Mucosa of rectum (tissue), 2 donors: ENCODE measurements around the gene DNAJC6.
"Not testable (repeated sequence)": the region's sequence is repeated elsewhere in the genome, so short reads cannot be mapped to it uniquely, and the experiment has no call there.

Experiments used
- H3K27ac ChIP-seq, 2 donors: one replicate each; pipeline ENCODE4 v1.7.0; 2013; ENCODE audit warnings: inconsistent platforms in 2 of 2, low read depth in 2 of 2, low read length in 2 of 2
- H3K27me3 ChIP-seq, 2 donors: one replicate each; pipeline ENCODE4 v1.7.0; 2013; ENCODE audit warnings: low read length in 2 of 2; ENCODE audit not compliant: control insufficient read depth in 2 of 2, insufficient read depth in 2 of 2
- H3K36me3 ChIP-seq, 2 donors: one replicate each; pipeline ENCODE4 v1.7.0; 2013; ENCODE audit warnings: low read length in 2 of 2; ENCODE audit not compliant: control insufficient read depth in 2 of 2, insufficient read depth in 2 of 2
- H3K4me1 ChIP-seq, 2 donors: one replicate each; pipeline ENCODE4 v1.7.0; 2013; ENCODE audit warnings: low read length in 2 of 2, mild to moderate bottlenecking in 1 of 2; ENCODE audit not compliant: control insufficient read depth in 2 of 2, insufficient read depth in 2 of 2
- H3K4me3 ChIP-seq, 2 donors: one replicate each; pipeline ENCODE4 v1.7.0; 2013; ENCODE audit warnings: low read length in 2 of 2
- H3K9ac ChIP-seq, 2 donors: one replicate each; pipeline ENCODE4 v1.7.0; 2013; ENCODE audit warnings: low read length in 2 of 2, low read depth in 1 of 2, mild to moderate bottlenecking in 1 of 2
- H3K9me3 ChIP-seq, 2 donors: one replicate each; pipeline ENCODE4 v1.7.0; 2013; ENCODE audit warnings: low read length in 2 of 2; ENCODE audit not compliant: control insufficient read depth in 2 of 2
- donor health status: healthy.
- donor health status: Normal muscosa, but diverticular disease.

DNAJC6 gene

DNA sequence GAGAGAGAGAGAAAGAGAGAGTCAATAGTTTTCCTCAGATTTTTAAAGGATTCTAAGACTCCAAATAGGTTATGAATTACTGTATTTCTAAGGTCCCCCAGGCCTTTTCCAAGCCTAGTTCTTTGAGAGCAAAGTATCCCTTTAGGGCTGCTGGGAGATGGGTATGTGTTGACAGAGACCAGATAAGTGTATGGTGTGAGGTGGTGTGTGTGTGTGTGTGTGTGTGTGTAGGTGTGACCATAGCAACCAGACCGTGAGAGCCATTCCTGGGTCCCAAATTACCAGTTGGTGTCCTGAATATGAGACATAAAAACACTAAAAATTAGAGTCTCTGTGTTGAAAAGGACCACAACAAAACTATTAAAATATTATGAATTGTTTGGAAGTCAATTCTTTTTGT is 41.7 kb upstream of the DNAJC6 start:
- Histone ChIP-seq H3K4me1 (peaks cover 2 to 8% of the 10 kb centered on the region in 2 donors), H3K4me3 (no peak overlapping the region), H3K27me3 (peaks cover 10 to 21% of the 10 kb centered on the region in 2 donors), H3K9me3 (no peaks in the 10 kb centered on the region), H3K27ac (no peak overlapping the region), H3K36me3 (no peaks in the 10 kb centered on the region), H3K9ac (no peak overlapping the region)

DNA sequence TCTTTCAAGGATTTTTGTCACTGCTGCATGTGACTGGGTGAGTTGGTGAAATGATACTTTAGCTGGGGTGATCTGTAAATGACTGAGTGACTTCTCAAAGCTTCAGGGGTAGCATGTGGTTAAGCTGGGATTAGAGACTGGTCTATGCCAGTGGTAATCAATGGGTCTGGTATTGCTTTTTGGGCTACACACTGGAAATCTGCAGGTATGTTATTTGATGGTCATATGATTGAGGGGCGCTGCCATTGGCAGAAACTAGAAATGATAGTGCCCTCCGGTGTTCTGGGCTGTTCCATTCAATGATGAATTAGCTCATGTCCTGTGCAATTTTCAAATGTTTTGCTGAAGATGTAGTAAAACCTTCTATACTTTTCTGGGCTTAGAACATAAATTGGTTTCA is 39.7 kb upstream of the DNAJC6 start:
- H3K9me3 ChIP-seq = no peaks in the 10 kb centered on the region

DNA sequence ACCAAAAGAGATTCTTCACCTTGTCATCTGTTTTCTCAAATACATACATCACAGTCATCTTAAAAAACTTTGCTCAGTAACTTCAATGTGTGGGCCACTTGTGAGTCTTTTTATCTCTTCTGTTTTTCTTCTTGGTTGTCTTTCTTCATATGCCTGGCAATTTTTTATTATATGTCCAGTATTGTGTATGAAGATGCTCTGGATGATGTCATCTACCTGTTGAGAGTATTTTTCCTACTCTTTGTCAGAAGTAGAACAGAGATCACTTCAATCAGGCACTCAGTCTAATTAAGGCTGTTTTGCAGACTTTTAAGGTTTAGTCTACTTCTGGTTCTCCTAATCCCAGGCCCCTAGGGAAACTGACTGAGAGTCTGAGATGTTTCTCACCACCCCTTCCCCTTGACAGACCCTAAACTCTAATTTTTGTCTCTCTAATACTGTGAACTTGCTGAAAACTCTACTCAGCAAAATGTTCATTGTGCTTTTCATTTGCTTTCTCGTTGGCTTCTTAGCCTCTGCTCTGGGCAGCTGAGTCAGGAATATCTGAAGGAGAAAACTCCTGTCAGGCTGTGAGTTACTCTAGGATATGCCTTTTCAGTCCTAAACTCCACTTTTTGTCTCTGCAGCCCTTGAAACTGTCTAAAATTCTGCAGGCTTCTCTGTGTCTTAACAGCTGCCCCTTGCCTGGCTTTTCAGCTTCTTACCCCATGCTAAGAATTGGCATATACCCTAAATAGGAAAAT is 33.0 kb upstream of the DNAJC6 start:
- Histone ChIP-seq H3K27me3 (no peaks in the 10 kb centered on the region), H3K9me3 (no peaks in the 10 kb centered on the region), H3K9ac (no peak overlapping the region), H3K4me1 (no peaks in the 10 kb centered on the region), H3K4me3 (no peak overlapping the region), H3K36me3 (no peaks in the 10 kb centered on the region), H3K27ac (no peak overlapping the region)

More for the DNA sequence above, 39.7 kb upstream of the DNAJC6 start:
- H3K27ac ChIP-seq = no peak overlapping the region
- H3K4me3 ChIP-seq = no peak overlapping the region
- H3K9ac ChIP-seq = no peak overlapping the region
- H3K36me3 ChIP-seq = no peaks in the 10 kb centered on the region
- H3K4me1 ChIP-seq = peaks cover 2 to 6% of the 10 kb centered on the region in 2 donors
- peaks cover 9 to 14% of the 10 kb centered on the region in 2 donors for H3K27me3 ChIP-seq

DNA sequence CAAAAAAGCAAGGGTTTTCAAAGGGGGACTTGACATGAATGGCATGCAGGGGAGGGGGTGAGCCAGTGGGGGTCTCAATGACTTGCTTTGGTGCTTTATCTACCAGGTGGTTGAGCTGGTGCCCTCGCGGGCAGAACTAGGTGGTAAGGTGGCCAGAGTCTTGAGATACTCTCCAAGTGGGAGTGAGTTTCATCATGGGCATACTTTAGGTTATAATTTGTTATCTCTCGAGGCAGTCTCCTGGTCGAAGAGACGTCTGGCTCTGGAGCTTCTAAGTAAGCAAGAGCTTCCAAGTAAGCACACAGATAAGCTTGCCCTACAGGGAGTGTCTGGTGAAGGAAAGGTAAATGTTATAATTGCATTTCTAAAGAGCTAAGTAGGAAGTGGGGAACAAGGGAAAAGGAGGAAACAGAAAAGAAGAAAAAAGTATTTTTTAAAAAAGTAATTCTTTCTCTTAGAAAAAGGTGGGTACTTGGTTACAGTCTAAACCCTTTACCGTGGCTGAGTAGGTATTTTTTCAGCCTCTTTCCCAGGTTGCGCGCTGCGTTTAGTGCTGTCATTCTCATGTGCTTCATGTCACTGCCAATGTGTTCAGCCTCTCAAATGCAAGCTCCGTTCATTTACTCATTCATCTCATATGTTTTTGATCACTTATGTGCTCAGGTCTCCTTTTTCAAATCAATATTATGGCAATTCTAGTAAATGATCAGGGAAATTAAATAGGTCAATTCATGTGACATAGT is 31.6 kb upstream of the DNAJC6 start:
- no peak overlapping the region for H3K27ac ChIP-seq
- H3K4me3 ChIP-seq = no peak overlapping the region
- H3K9ac ChIP-seq = no peak overlapping the region
- no peaks in the 10 kb centered on the region for H3K36me3 ChIP-seq
- no peaks in the 10 kb centered on the region for H3K9me3 ChIP-seq
- H3K4me1 ChIP-seq = no peaks in the 10 kb centered on the region
- H3K27me3 ChIP-seq = no peaks in the 10 kb centered on the region

DNA sequence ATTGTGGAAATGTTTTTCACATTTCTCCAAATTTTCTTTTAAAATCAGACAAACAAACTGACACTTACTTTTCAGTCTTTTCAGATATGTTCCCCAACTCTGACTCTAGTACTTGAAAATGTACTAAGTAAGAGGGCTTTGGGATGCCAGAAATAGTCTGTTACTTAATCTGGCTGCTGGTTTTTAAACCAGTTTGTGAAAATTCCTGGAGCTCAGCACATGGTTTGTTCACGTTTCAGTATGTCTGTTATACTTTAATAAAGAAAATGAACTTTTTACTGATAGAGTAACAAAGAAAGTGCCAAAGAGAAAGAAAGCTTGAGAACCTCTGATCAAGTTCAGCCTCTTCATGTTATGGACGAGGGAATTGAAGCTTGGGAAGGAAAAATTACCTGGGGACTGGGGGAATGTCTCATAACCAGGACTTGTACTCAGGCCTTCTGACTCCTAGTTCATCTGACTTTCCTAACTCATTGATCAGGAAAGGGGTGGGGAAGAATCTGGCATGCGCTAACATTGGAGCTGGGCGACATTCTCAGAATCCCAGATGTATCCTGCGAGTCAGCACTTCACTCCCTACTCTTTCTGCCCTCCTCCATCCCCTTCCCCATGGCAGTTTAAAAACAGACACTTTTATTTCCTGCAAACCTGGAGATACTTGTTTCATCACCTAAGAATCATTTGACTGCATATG is 30.8 kb upstream of the DNAJC6 start:
- no peaks in the 10 kb centered on the region for H3K27me3 ChIP-seq
- no peak overlapping the region for H3K9ac ChIP-seq
- H3K9me3 ChIP-seq = no peaks in the 10 kb centered on the region
- H3K27ac ChIP-seq = no peak overlapping the region
- H3K36me3 ChIP-seq = no peaks in the 10 kb centered on the region
- H3K4me1 ChIP-seq = no peaks in the 10 kb centered on the region
- H3K4me3 ChIP-seq = no peak overlapping the region

DNA sequence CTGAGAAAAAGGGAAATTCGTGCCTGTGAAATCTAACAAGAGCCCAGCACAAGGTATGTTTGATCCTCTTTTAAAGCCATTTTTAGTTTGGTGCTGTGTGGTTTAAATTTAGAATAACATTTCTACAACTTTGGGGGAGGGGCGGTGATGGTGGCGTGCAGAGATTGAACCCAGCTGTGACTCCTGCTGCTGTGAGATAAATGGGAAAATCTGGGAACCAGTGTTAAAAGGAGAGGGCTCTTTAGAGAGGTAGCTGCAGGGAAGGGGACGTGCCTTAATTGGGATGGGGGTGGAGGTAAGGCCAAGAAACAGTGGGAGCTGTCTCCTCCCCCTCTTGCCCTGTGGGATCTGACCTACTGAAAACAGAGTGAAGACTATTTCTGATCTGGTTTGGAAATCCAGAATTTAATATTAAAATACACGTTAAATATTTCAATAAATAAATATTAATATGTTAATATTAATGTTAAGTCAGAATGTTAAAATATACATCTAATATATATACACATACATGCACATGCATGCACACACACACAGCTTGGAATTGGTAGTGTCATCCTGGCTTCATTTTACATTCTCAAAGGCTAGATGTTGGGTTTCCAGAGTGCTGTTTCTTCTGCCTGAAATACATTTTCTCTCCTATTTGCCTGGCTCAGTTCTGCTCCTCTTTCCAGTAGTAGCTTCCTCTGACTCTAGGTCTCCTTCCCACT is 30.1 kb upstream of the DNAJC6 start:
- Histone ChIP-seq H3K36me3 (no peaks in the 10 kb centered on the region), H3K9ac (no peak overlapping the region), H3K27ac (no peak overlapping the region), H3K27me3 (no peaks in the 10 kb centered on the region), H3K9me3 (no peaks in the 10 kb centered on the region), H3K4me3 (no peak overlapping the region), H3K4me1 (no peaks in the 10 kb centered on the region)

DNA sequence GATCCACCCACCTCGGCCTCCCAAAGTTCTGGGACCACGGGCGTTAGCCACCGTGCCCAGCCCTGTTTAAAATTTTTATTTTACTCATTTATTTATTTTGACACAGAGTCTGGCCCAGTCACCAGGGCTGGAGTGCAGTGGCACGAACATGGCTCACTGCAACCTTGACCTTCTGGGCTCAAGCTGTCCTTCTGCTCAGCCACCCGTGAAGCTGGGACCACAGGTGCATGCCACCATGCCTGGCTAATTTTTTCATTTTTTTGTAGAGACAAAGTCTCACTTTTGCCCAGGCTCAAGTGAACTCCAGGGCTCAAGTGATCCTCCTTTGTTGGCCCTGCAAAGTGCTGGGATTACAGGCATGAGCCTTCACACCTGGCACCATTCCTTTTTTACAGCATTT is 27.5 kb upstream of the DNAJC6 start:
- no peaks in the 10 kb centered on the region for H3K36me3 ChIP-seq
- H3K27ac ChIP-seq = no peak overlapping the region
- H3K27me3 ChIP-seq = no peaks in the 10 kb centered on the region
- H3K4me3 ChIP-seq = no peak overlapping the region
- no peak overlapping the region for H3K9ac ChIP-seq
- H3K4me1 ChIP-seq = no peaks in the 10 kb centered on the region
- H3K9me3 ChIP-seq = no peaks in the 10 kb centered on the region

DNA sequence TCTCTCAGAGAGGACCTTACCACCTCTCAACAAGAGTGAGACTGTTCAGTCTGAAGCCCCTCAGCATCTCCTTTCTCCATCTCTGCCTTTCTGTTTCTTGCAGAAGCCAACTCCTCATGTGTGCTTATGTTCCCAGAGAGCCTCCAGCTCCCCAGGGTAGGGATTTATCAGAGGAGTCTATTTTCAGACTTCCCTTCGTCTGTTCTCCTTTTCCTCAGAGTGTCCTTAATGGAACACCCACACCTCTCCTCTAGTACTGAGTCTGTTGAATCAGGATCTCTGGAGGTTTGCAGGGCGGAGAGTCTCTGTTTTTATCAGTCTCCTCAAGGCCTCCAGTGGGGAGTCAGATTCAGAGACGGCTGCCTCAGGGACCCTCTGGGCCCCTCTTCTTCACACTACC is 25.1 kb upstream of the DNAJC6 start:
- no peaks in the 10 kb centered on the region for H3K27me3 ChIP-seq
- no peak overlapping the region for H3K9ac ChIP-seq
- H3K4me3 ChIP-seq = no peak overlapping the region
- H3K36me3 ChIP-seq = no peaks in the 10 kb centered on the region
- H3K27ac ChIP-seq = no peak overlapping the region
- H3K9me3 ChIP-seq = no peaks in the 10 kb centered on the region
- H3K4me1 ChIP-seq = no peaks in the 10 kb centered on the region

DNA sequence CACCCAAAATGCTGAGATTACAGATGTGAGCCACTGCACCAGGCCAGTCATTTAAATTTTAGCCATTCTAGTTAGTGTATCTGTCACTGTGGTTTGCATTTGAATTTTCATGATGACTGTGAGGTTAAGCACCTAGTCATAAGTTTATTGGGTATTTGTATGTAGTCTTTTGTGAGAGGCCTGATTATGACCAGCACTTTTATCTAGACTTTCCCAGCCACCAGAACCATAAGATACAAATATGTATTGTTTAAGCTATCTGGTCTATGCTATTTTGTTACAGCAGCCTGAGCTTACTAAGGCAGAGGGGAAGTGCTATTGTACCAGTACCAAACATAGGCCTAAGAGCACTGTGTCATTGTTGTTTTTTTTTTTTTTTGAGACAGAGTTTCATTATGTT is 19.9 kb upstream of the DNAJC6 start:
- Histone ChIP-seq H3K27ac (no peak overlapping the region), H3K4me3 (no peak overlapping the region), H3K9me3 (no peaks in the 10 kb centered on the region), H3K4me1 (no peaks in the 10 kb centered on the region), H3K27me3 (no peaks in the 10 kb centered on the region), H3K36me3 (no peaks in the 10 kb centered on the region), H3K9ac (no peak overlapping the region)

DNA sequence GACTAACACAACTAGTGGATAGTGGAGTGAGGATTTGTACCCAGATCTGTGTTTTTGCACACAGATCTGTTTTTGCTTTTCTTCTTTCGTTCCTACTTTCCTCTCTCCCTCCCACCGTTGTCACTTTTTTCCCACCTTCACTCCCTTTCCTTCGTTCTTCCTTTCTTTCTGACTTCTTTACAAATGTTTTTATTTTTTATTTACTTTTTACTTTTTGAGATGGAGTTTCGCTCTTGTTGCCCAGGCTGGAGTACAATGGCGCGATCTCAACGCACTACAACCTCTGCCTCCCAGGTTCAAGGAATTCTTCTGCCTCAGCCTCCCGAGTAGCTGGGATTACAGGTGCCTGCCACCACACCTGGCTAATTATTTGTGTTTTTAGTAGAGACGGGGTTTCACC is 17.5 kb upstream of the DNAJC6 start:
- H3K36me3 ChIP-seq, H3K4me1 ChIP-seq, H3K9me3 ChIP-seq, H3K4me3 ChIP-seq, H3K27ac ChIP-seq, H3K9ac ChIP-seq, H3K27me3 ChIP-seq: not testable (repeated sequence)
